Stimulated activated naive CD8-positive, alpha-beta T cell treated with anti-CD3 and anti-CD28 coated beads, Interleukin-15, amount 100 ng/mL, for 72 hours (primary cell): ENCODE results near the gene DUSP7.

ENCODE experiments used
- ATAC-seq: fragments of 150-1000 bp; cut with Tn5 transposase; 2 replicates; pipeline ENCODE4 v1.10.0; 2021; ENCODE audit warnings: mild to moderate bottlenecking, moderate library complexity
- DNase-seq, 2 donors: peaks; one replicate each; pipeline ENCODE4 v3.0.0; 2021 to 2022
- H3K27ac Mint-ChIP-seq, 2 donors: one replicate each; pipeline ENCODE4 v1.8.0; 2022; ENCODE audit warnings: mild to moderate bottlenecking in 2 of 2, mixed read lengths in 2 of 2, moderate library complexity in 2 of 2
- H3K27me3 Mint-ChIP-seq: one replicate; pipeline ENCODE4 v1.8.0; 2022; ENCODE audit warnings: mixed read lengths
- H3K4me1 Mint-ChIP-seq: one replicate; pipeline ENCODE4 v1.8.0; 2022; ENCODE audit warnings: mild to moderate bottlenecking, mixed read lengths
- H3K4me3 Mint-ChIP-seq, 2 donors: one replicate each; pipeline ENCODE4 v1.8.0; 2022; ENCODE audit warnings: mild to moderate bottlenecking in 2 of 2, mixed read lengths in 2 of 2, moderate library complexity in 1 of 2
- H3K9me3 Mint-ChIP-seq, 2 donors: one replicate each; pipeline ENCODE4 v1.8.0; 2022; ENCODE audit warnings: mixed read lengths in 2 of 2

The DUSP7 gene

DNA sequence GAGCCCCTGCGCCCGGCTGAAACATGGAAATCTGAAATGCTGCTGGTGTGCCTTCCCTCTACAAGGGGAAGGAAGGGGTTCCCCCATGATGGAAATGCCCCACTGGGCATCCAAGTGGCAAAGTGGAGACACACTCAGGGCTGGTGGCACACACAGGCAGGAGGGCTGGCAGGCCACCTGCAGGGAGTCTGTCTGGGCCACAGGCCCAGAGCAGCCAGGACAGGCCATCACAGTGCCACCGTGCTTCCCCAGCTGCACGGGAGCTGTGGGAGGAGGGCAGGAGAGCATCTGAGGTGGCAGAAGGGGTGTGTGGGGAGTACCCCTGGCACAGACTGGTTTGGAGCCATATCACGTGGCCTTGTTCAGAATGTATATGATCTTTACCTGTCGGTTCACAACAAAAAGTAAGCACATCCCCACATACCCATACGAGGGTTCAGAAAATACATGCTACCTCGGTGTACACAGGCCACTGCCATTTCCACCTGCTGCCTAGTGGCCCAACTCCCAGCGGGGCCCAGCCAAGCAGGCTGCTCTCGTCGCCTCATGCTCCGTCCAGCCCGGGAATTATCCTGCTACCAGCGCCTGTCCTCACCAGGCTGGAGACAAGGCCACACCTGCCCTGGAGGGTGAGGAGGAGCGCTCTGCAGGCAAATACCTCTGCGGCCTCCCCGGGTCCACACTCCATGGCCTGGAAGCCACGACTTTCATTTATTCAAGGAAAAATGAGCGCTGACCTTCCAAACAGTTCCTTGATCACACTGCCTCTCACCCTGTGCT, 22.6 kb upstream of the DUSP7 start:
- Mint-ChIP-seq H3K9me3 (no peaks in the 10 kb centered on the region), H3K27me3 (no peaks in the 10 kb centered on the region), H3K4me1 (no peaks in the 10 kb centered on the region), H3K4me3 (no peak overlapping the region), H3K27ac (peak overlapping the region in 1 of 2 donors; percentile 83)
- no peak for ATAC-seq
- DNase-seq, result no peak

DNA sequence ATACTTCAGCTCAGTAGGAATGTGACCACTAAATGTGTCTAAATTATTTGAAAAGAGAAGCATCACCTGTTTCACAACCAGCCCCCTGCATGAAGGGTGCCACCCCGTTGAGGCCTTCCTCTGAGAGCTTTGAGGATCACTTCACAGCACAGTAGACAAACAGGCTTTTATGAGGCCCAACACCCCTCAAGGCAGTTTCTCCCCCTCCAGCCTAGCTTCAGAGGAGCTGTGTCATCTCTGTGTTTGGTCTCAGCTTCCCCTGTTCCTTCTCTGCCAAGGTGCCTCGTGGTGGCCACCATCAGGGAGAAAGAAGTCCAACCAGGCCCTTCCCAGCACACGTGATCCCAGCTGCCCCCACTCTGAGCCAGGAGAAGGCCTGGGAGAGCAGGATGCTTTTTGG, 21.6 kb upstream of the DUSP7 start:
- ATAC-seq (no peak), DNase-seq (no peak)
- no peaks in the 10 kb centered on the region for H3K9me3 Mint-ChIP-seq
- H3K4me1 Mint-ChIP-seq, result no peaks in the 10 kb centered on the region
- no peak overlapping the region for H3K4me3 Mint-ChIP-seq
- H3K27ac Mint-ChIP-seq, result no peak overlapping the region
- H3K27me3 Mint-ChIP-seq, result no peaks in the 10 kb centered on the region

DNA sequence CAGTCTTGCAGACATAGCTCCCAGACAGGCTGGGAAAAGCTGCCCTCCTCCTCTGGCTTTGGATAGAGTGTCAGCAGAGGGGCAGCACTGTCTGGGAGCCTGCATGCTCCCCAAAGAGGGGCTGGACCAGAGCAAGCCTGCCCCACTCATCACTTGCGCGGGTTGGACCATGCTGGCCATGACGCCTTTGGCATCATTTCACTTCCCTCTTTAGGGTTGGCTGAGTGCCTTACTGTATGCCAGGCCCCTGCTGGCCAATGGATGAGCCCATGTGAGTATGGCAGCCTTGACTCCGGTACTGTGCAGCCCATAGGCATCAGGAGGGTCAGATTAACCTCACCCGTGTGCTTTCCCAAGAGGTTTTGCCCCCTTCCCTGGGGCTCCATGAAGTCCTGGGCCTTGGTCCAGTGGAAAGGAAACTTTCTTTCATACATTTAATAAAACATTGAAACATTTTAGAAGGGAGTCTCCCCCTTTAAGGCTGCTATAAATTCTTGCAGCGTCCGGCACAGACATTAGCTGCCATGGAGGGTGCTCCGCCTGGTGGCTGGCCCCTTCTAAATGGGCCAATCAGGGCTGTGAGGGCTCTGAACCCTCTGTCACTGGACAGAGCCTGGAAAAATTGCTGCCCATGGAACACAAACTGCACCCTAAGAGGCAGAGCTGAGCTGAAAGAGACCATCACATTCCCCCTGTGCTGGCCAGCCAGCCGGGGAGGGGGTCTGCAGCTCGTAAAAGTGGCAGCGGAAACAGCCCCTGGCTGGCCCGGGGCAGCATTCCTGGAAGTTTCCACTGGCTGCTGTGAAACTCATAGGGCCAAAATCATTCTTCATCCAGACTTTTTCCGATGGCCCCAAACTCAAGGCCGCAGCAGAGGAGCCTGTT, 20.8 kb upstream of the DUSP7 start:
- DNase-seq (no peak), ATAC-seq (no peak)
- H3K4me3 Mint-ChIP-seq, result no peak overlapping the region
- H3K27me3 Mint-ChIP-seq, result no peaks in the 10 kb centered on the region
- no peaks in the 10 kb centered on the region for H3K9me3 Mint-ChIP-seq
- H3K4me1 Mint-ChIP-seq, result peaks cover 6% of the 10 kb centered on the region
- H3K27ac Mint-ChIP-seq, result peak overlapping the region in 1 of 2 donors; percentile 80

DNA sequence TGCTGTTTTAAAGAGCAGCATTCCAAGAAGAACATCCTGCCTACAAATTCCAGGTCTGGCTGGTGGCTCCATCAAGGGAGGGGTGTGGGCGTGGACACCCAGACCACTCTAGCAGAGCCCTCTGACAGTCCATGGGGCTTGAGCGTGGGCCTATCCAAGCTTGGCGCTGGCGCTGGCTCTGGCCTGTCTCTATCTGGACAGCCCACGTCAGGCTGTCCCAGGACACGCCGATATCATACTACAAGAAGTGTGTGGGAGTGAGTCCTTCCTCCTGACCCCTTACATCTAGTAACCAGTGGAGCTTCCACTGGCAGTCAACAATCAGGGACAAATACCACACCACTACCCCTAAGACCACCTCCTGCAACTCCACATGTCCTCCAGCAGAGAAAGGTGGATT, 17.1 kb upstream of the DUSP7 start:
- H3K4me1 Mint-ChIP-seq, result peaks cover 20% of the 10 kb centered on the region
- DNase-seq, result no peak
- no peaks in the 10 kb centered on the region for H3K9me3 Mint-ChIP-seq
- no peak overlapping the region for H3K27ac Mint-ChIP-seq
- no peak overlapping the region for H3K4me3 Mint-ChIP-seq
- no peak for ATAC-seq
- H3K27me3 Mint-ChIP-seq, result no peaks in the 10 kb centered on the region

DNA sequence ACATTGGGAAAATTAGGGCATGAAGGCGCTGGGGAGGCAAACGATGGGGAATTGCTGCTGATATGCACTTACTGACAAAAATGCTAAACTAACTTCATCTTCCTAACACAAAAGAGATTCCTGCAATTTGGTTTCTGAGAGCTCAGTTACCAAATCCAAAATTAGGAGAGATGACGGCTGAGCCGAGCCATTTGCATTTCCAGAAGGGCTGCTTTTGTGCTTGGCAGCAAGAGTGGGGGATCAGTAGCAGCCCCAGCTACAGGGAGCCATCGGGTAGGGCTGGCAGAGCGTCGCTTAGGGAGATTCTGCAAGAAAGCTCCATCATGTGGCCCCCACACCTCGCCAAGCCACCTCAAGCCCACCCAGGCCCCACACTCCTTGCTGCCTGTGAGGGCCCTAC, 16.1 kb upstream of the DUSP7 start:
- Mint-ChIP-seq H3K4me1 (peaks cover 20% of the 10 kb centered on the region), H3K27ac (peak overlapping the region; percentile 19 to 80), H3K9me3 (no peaks in the 10 kb centered on the region), H3K27me3 (no peaks in the 10 kb centered on the region), H3K4me3 (no peak overlapping the region)
- ATAC-seq (no peak), DNase-seq (no peak)

DNA sequence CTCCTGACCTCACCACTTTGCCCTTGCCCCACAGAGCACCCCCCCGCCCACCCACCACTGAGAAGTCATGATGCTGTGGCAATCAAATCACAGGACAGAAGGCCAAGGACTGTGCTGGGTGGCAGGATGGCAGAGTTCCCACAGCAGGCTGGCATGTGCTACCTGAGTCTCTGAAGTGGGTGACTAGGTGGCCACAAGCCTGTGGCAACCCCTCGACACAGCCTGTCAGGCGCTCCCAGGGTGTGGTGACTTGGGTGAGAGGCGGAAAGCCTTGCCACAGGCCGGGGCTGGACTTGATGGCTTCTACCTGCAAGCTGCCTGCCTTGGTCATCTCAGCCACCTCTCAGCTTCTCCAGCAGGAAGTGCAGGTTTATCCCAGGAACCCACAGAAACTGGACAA, 15.6 kb upstream of the DUSP7 start:
- Mint-ChIP-seq H3K4me3 (no peak overlapping the region), H3K27me3 (no peaks in the 10 kb centered on the region), H3K27ac (no peak overlapping the region), H3K9me3 (no peaks in the 10 kb centered on the region), H3K4me1 (peaks cover 20% of the 10 kb centered on the region)
- ATAC-seq (peak; percentile 51), DNase-seq (no peak)

DNA sequence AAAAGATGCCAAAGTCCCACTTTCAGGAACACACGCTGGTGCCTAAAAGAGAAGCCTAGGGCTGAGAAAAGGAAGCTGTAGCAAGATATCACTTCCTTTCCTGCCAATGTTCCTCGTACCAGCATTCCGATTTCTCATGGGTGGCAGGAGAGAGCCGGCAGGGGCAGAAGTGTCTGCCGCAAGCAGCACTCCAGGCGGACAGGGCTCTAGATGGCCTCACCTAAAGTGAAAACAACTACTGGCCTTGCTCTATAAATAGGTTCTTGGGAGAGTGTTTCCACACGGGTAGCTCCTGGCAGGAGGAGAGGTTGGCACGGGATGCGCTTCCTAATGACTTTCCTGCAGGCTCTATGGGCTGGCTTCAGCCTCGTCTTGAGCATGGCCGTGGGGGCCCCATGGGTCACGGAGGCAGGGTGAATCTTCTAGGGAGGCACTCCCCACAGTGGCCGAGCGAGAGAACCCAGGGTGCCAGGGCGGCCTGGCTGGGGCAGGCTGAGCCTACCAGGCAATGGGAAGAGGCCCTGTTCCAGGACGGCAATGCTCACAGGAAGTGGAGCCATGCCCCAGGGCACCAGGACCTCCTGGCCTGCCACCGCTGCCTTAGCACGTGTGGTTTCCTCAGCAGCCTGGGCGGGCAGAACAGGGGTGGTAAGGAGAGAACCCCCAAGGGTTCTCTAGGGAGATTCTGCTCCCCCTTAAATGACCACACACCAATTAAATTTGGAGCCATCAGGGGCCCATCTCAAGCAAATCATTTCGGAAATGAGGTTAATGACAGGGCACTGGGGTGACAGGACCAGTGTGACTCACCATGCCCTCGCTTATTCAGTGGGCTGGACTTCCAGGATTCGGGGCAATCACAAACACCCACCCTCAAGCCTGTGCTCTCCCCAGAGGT, 14.6 kb upstream of the DUSP7 start:
- no peak for DNase-seq
- Mint-ChIP-seq H3K4me3 (no peak overlapping the region), H3K9me3 (no peaks in the 10 kb centered on the region), H3K27me3 (no peaks in the 10 kb centered on the region), H3K4me1 (peaks cover 20% of the 10 kb centered on the region), H3K27ac (no peak overlapping the region)
- peak; percentile 44 for ATAC-seq

DNA sequence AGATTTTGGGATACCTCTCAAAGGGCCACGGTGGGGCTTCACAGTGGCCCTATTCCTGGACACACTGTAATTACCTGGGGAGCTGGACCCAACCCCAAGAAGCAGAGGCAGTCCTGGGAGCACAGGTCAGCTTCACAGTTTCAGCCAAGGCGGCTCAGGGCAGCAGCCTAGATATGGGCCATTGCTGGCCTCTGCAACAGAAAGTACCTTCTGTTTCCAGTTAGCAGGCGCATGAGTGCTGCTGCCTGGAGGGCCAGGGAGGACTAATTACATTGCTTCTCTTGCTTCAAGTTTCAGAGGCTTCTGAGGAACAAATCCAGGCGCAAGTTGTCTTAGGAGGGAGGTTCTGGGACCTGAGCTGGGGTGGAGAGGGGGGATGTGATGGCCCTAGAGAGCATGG, 13.5 kb upstream of the DUSP7 start:
- Mint-ChIP-seq H3K4me3 (no peak overlapping the region), H3K27me3 (no peaks in the 10 kb centered on the region), H3K27ac (no peak overlapping the region), H3K9me3 (no peaks in the 10 kb centered on the region), H3K4me1 (peaks cover 20% of the 10 kb centered on the region)
- no peak for DNase-seq
- ATAC-seq, result no peak

DNA sequence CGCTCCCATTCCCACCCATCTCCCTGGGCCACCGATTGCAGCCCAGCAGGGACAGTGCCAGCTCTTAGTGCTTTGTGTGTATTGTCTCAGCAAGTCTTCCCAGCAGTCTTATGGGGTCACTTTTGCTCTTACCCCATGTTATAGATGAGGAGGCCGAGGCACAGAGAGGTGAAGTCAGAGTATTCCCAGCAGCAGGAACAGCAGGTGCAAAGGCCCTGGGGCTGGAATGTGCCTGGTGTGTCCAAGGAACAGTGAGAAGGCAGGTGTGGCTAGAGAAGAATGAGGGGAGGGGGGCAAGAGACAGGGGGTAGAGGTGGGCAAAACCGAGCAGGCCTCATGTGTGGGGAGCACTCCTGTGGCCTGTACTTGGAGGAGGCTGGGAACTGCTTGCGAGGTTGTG, 12.8 kb upstream of the DUSP7 start:
- no peak for ATAC-seq
- peaks cover 20% of the 10 kb centered on the region for H3K4me1 Mint-ChIP-seq

DNA sequence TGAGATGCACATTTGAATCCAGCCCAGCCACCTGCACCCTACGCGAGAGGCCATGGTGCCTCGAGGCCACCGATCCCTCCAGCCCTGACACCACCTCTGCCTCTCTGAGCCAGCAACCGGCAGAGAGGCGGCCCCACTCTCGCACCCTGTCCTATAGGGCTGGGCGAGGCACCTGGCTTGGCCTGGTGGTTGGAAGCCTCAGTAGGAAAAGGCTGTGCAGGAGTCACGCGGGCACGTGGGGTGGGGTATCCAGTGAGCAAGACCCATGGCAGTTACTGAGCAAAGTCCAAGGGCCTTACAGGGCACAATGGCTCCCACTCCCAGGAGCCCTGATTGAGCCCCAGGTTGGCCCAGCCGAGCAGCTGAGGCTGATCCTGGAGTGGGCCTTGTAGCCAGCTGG, 12.4 kb upstream of the DUSP7 start:
- H3K4me3 Mint-ChIP-seq, result no peak overlapping the region
- H3K4me1 Mint-ChIP-seq, result peaks cover 20% of the 10 kb centered on the region
- DNase-seq (no peak), ATAC-seq (no peak)
- H3K27ac Mint-ChIP-seq, result no peak overlapping the region
- H3K27me3 Mint-ChIP-seq, result no peaks in the 10 kb centered on the region
- no peaks in the 10 kb centered on the region for H3K9me3 Mint-ChIP-seq

More for the DNA sequence above, 12.8 kb upstream of the DUSP7 start:
- H3K4me3 Mint-ChIP-seq, result no peak overlapping the region
- no peaks in the 10 kb centered on the region for H3K27me3 Mint-ChIP-seq
- no peaks in the 10 kb centered on the region for H3K9me3 Mint-ChIP-seq
- H3K27ac Mint-ChIP-seq, result peak overlapping the region in 1 of 2 donors; percentile 77
- no peak for DNase-seq

DNA sequence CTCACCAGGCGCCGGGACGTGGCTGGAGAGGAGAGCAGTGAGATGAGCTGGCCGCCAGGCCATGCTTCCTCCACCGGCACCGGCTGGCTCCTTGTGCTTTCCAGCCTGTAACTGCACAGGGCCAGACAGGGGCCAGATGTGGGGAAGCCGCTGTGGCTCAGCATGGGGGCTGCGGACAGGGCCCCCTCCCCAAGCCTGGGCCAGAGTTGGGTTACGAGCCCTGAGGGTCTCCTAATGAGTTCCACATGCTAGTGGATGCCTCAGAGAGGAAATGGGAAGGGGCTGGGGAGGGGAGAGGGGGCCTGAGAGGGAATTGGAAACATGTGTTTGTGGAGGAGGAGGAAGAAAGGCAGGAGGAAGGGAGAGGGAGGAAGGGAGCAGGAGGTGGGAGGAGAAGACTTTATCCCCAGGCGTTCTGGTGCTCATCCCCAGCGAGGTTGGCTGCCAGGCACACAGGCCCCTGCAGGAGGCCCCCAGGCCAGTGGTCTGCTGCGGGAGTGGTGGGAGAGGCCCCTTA, 11.7 kb upstream of the DUSP7 start:
- no peak overlapping the region for H3K27ac Mint-ChIP-seq
- peaks cover 20% of the 10 kb centered on the region for H3K4me1 Mint-ChIP-seq
- H3K27me3 Mint-ChIP-seq, result no peaks in the 10 kb centered on the region
- H3K4me3 Mint-ChIP-seq, result no peak overlapping the region
- ATAC-seq (no peak), DNase-seq (no peak)
- no peaks in the 10 kb centered on the region for H3K9me3 Mint-ChIP-seq

DNA sequence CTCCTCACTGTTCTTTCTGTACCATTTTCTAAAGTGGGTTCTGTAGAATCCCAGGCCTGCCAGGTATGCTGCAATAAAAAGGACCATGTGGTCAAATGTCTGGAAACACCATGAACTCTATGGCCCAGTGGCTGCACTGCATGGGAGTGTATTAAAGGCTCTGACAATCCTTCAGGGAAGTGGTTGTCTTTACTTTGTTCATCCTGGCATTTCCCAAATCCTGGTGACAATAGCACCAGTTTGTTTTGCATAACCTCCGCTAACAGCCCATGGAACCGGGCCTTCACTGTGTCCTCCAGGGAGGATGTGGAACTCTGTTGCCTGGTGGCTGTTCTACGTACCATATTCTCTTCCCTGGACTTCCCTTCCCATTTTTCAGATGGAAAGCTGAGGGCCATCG, 11.2 kb upstream of the DUSP7 start:
- Mint-ChIP-seq H3K4me3 (no peak overlapping the region), H3K4me1 (peaks cover 18% of the 10 kb centered on the region), H3K9me3 (no peaks in the 10 kb centered on the region), H3K27me3 (no peaks in the 10 kb centered on the region), H3K27ac (no peak overlapping the region)
- no peak for DNase-seq
- ATAC-seq, result no peak

DNA sequence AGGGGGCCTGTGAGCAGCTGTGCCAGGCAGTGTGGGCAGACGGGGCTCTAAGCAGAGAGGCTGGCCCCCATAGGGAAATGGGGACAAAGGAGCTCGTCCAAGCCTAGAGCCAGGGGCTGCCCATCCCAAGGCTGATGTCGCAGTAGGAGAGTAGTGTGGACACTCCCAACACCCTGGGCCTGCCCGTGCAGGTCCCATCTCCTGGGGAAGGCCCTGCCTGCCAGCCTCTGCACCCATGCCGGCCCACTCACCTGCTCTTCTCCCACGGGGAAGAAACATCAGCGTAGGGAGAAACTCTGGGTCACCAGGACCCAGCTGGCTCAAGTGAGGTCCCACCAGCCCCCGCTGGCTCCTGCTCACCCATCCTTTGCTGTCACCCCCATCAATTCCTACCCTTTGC, 10.7 kb upstream of the DUSP7 start:
- no peaks in the 10 kb centered on the region for H3K27me3 Mint-ChIP-seq
- H3K4me3 Mint-ChIP-seq, result no peak overlapping the region
- H3K9me3 Mint-ChIP-seq, result no peaks in the 10 kb centered on the region
- DNase-seq (no peak), ATAC-seq (no peak)
- no peak overlapping the region for H3K27ac Mint-ChIP-seq
- peaks cover 13% of the 10 kb centered on the region for H3K4me1 Mint-ChIP-seq

DNA sequence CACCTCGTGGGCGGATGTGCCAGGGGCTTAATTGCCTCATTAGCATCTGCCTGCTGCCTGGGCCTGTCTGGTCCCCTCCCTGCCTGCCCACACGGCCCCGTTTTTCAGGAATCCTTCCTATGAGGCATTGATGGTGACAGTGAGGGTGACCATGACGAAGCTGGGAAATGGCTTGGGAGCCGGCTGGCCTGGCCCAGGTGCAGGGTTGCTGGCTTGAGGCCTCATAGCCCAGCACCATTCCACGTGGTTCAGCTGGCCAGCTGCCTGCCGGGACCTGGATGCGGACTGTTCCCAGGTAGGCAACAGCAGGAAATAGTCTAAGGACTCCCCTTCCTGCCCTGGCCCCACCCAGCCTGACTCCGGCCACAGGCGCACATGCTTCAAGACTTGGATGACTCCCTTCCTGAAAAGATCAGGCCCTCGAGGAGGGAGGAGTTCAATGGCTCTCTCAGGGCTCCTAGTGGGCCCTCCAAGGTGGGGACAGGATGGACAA, 8.9 kb upstream of the DUSP7 start:
- no peaks in the 10 kb centered on the region for H3K27me3 Mint-ChIP-seq
- no peak for DNase-seq
- H3K27ac Mint-ChIP-seq, result no peak overlapping the region
- no peak overlapping the region for H3K4me3 Mint-ChIP-seq
- ATAC-seq, result no peak
- H3K9me3 Mint-ChIP-seq, result no peaks in the 10 kb centered on the region
- H3K4me1 Mint-ChIP-seq, result no peaks in the 10 kb centered on the region

DNA sequence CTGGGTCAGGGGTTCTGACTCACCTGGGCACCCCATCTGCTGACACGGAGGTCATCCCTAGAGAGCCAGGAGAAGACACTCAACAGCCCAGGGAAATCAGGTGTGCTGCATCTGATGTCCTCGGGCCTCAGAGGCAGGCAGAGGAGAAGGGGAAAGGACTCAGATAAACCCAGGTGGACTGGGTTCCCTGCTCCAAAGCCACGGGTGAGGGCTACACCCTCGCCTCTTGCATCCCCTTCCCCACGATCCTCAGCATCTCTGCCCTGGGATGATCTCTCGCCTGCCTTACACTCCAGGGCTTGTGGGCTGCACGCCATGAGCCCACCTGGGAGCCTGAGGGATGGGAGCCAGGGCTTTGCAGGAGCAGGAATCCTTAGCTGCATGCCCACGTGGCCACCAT, 8.2 kb upstream of the DUSP7 start:
- no peaks in the 10 kb centered on the region for H3K9me3 Mint-ChIP-seq
- ATAC-seq (no peak), DNase-seq (no peak)
- H3K27ac Mint-ChIP-seq, result no peak overlapping the region
- no peaks in the 10 kb centered on the region for H3K4me1 Mint-ChIP-seq
- H3K4me3 Mint-ChIP-seq, result no peak overlapping the region
- H3K27me3 Mint-ChIP-seq, result no peaks in the 10 kb centered on the region
